ENCODE measurements around the gene SH3GL2.

GRCh38 chr9:17843236-17843635 is 264.4 kb downstream of the SH3GL2 start:
- TF ChIP-seq POLR2A (IDR thresholded peaks at IDR 0.05) (no peak), CTCF (IDR thresholded peaks at IDR 0.05) (no peak)
